OCI-LY1 (cell line): ENCODE data around the gene CCNB1.

Experiments
- CTCF ChIP-seq: fragments of 200-600 bp; sonication (generic), shearing (Covaris generic); IDR thresholded peaks from 2 replicates; pipeline ENCODE4 v1.5.1; 2017; ENCODE audit warnings: mild to moderate bottlenecking, antibody characterized with exemption, low read length, moderate library complexity, mixed read lengths
- EZH2 ChIP-seq: fragments of 200-600 bp; sonication (generic), shearing (Covaris generic); IDR thresholded peaks from 2 replicates; pipeline ENCODE4 v1.8.0; 2017; ENCODE audit warnings: borderline replicate concordance, mixed run types, mild to moderate bottlenecking, antibody characterized with exemption, low read length, moderate library complexity, mixed read lengths

GRCh38 chr5:69130241-69130640, 36.7 kb upstream of the CCNB1 start:
- no peak for TF ChIP-seq CTCF
- TF ChIP-seq EZH2, result no peak
